HEK293T (cell line): ENCODE measurements around the gene VPS18.

Experiments
- CTCF ChIA-PET: fragments of 350-600 bp; formaldehyde crosslinking; extraction: SDS; loops from one replicate; lab custom pipeline; 2021; ENCODE audit warnings: antibody characterized with exemption, inconsistent platforms; lab: Yijun Ruan, JAX
- POLR2A ChIA-PET: fragments of 350-600 bp; formaldehyde crosslinking; extraction: SDS; loops from one replicate; lab custom pipeline; 2020; ENCODE audit warnings: antibody characterized with exemption, inconsistent platforms; lab: Yijun Ruan, JAX
- DNase-seq: peaks from one replicate; pipeline ENCODE4 v3.0.0; 2012; ENCODE audit warnings: mixed read lengths; ENCODE audit errors: extremely low spot score
- ARNT ChIP-seq: fragments of 450-650 bp; IDR thresholded peaks from 2 replicates; pipeline ENCODE4 v1.6.1; 2017; ENCODE audit warnings: mild to moderate bottlenecking
- BHLHE40 ChIP-seq: fragments of 450-650 bp; IDR thresholded peaks from 2 replicates; pipeline ENCODE4 v1.6.1; 2016; ENCODE audit warnings: mild to moderate bottlenecking, moderate library complexity, borderline replicate concordance
- CTBP1 ChIP-seq: fragments of 450-650 bp; IDR thresholded peaks from 2 replicates; pipeline ENCODE4 v1.6.1; 2016; ENCODE audit warnings: borderline replicate concordance
- ELF4 ChIP-seq: fragments of 450-650 bp; IDR thresholded peaks from 2 replicates; pipeline ENCODE4 v1.6.1; 2017; ENCODE audit warnings: antibody characterized with exemption
- FOXA1 ChIP-seq: fragments of 450-650 bp; IDR thresholded peaks from 2 replicates; pipeline ENCODE4 v1.6.1; 2016; ENCODE audit warnings: mild to moderate bottlenecking
- FOXK2 ChIP-seq: fragments of 450-650 bp; IDR thresholded peaks from 2 replicates; pipeline ENCODE4 v1.6.1; 2016; ENCODE audit warnings: mild to moderate bottlenecking
- FOXM1 ChIP-seq: fragments of 450-650 bp; IDR thresholded peaks from 2 replicates; pipeline ENCODE4 v1.6.1; 2017; ENCODE audit warnings: mild to moderate bottlenecking, borderline replicate concordance
- HDGF ChIP-seq: fragments of 450-650 bp; IDR thresholded peaks from 2 replicates; pipeline ENCODE4 v1.6.1; 2017; ENCODE audit warnings: antibody characterized with exemption, borderline replicate concordance
- L3MBTL2 ChIP-seq: fragments of 450-650 bp; conservative IDR thresholded peaks from 2 replicates; pipeline ENCODE4 v1.6.1; 2016; ENCODE audit warnings: mild to moderate bottlenecking
- LEF1 ChIP-seq: fragments of 450-650 bp; IDR thresholded peaks from 2 replicates; pipeline ENCODE4 v1.6.1; 2017; ENCODE audit warnings: mild to moderate bottlenecking, borderline replicate concordance
- NFRKB ChIP-seq: fragments of 450-650 bp; IDR thresholded peaks from 2 replicates; pipeline ENCODE4 v1.6.1; 2016; ENCODE audit warnings: mild to moderate bottlenecking, moderate library complexity
- PKNOX1 ChIP-seq: fragments of 450-650 bp; IDR thresholded peaks from 2 replicates; pipeline ENCODE4 v1.6.1; 2016
- SP1 ChIP-seq: fragments of 450-650 bp; IDR thresholded peaks from 2 replicates; pipeline ENCODE4 v1.6.1; 2017
- SUZ12 ChIP-seq: fragments of 450-650 bp; IDR thresholded peaks from 2 replicates; pipeline ENCODE4 v1.6.1; 2016; ENCODE audit warnings: mild to moderate bottlenecking
- TARDBP ChIP-seq: fragments of 450-650 bp; IDR thresholded peaks from 2 replicates; pipeline ENCODE4 v1.6.1; 2016
- ZNF384 ChIP-seq: fragments of 450-650 bp; IDR thresholded peaks from 2 replicates; pipeline ENCODE4 v1.6.1; 2016

Gene VPS18

GRCh38 chr15:40906991-40907802 is 12.9 kb downstream of the VPS18 start:
- ChIA-PET CTCF (interaction anchor here (0.5 to 5.0 kb wide), 4 partner anchors 12 to 404 kb away, joined by 3 to 32 read pairs (median 3); partner anchors contain the start of gene VPS18), POLR2A (no interaction called here)
- no peak for DNase-seq
- no peak for TF ChIP-seq ARNT
- TF ChIP-seq CTBP1: no peak
- no peak for TF ChIP-seq FOXM1
- TF ChIP-seq FOXK2: no peak
- TF ChIP-seq ZNF384: no peak
- no peak for TF ChIP-seq PKNOX1
- TF ChIP-seq FOXA1: no peak
- no peak for TF ChIP-seq TARDBP
- TF ChIP-seq L3MBTL2: no peak
- no peak for TF ChIP-seq ELF4
- no peak for TF ChIP-seq SP1
- TF ChIP-seq NFRKB: no peak
- TF ChIP-seq SUZ12: no peak

- no peak for TF ChIP-seq TARDBP
- no peak for DNase-seq
- ChIA-PET CTCF (interaction anchor here (0.6 kb wide), 1 partner anchor 110 kb away, joined by 3 read pairs; no protein-coding TSS in a partner anchor), POLR2A (interaction anchor here (0.7 kb wide), 1 partner anchor 44 kb away, joined by 3 read pairs; no protein-coding TSS in a partner anchor)
Observed at GRCh38 chr15:40908095-40908494, 13.8 kb downstream of the VPS18 start.

GRCh38 chr15:40909662-40910630 is 15.7 kb downstream of the VPS18 start:
- DNase-seq: no peak
- TF ChIP-seq FOXA1 (no peak), HDGF (no peak), FOXM1 (no peak), LEF1 (no peak), L3MBTL2 (no peak), ARNT (no peak)
- CTCF ChIA-PET: interaction anchor here (0.9 kb wide), 1 partner anchor 52 kb away, joined by 5 read pairs; no protein-coding TSS in a partner anchor
- POLR2A ChIA-PET: no interaction called here

GRCh38 chr15:40911141-40911540 is 16.9 kb downstream of the VPS18 start:
- TF ChIP-seq ELF4 (no peak), L3MBTL2 (no peak), FOXK2 (no peak), ARNT (no peak), SP1 (no peak)
- DNase-seq: no peak
- ChIA-PET CTCF (interaction anchor here (0.9 kb wide), 1 partner anchor 53 kb away, joined by 5 read pairs; no protein-coding TSS in a partner anchor), POLR2A (no interaction called here)

- POLR2A ChIA-PET: no interaction called here
- DNase-seq: no peak
- TF ChIP-seq NFRKB (no peak), FOXA1 (no peak), CTBP1 (no peak), FOXM1 (no peak), SUZ12 (no peak), PKNOX1 (no peak), ARNT (no peak), BHLHE40 (no peak), ELF4 (no peak), TARDBP (no peak), SP1 (no peak), HDGF (no peak), L3MBTL2 (no peak), FOXK2 (no peak), LEF1 (no peak)
- CTCF ChIA-PET: interaction anchor here (0.5 to 0.6 kb wide), 2 partner anchors 9 to 263 kb away, joined by 4 to 5 read pairs; no protein-coding TSS in a partner anchor
Observed at GRCh38 chr15:40911693-40912092, 17.4 kb downstream of the VPS18 start.

- no peak for TF ChIP-seq ELF4
- TF ChIP-seq SUZ12: no peak
- ChIA-PET CTCF (interaction anchor here (0.5 to 0.6 kb wide), 2 partner anchors 8 to 262 kb away, joined by 4 to 5 read pairs; no protein-coding TSS in a partner anchor), POLR2A (no interaction called here)
- DNase-seq: no peak
Observed at GRCh38 chr15:40912478-40912877, 18.2 kb downstream of the VPS18 start.

- DNase-seq: no peak
- ChIA-PET CTCF (no interaction called here), POLR2A (no interaction called here)
- no peak for TF ChIP-seq FOXA1
- TF ChIP-seq SUZ12: no peak
- TF ChIP-seq TARDBP: no peak
- no peak for TF ChIP-seq LEF1
- TF ChIP-seq ARNT: no peak
- TF ChIP-seq BHLHE40: no peak
- TF ChIP-seq PKNOX1: no peak
- no peak for TF ChIP-seq L3MBTL2
- no peak for TF ChIP-seq FOXK2
- TF ChIP-seq ZNF384: no peak
Observed at GRCh38 chr15:40914013-40914412, 19.8 kb downstream of the VPS18 start.
